NCI-H774 (cell line): ENCODE results near the gene SP6.

Experiments
- DNase-seq: peaks from one replicate; lab custom pipeline; 2025; lab: John Stamatoyannopoulos, UW

SP6 gene

DNA sequence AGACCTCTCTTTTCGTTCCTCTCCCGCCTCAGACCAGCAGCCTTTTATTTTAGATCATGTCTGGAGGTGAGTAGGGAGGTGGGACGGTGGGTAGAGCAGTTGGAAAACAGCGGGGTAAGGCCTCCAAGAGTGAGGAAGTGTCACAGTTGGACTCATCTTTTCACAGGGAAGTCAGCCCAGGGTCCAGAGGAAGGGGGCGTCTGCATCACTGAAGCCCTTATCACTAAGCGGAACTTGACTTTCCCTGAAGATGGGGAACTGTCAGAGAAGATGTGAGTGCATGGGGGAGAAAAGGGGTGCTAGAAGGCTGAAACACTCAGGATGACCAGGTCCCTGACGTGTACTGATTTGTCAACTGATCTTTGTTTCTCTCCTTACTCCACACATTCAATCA lies 19.0 kb downstream of the SP6 start:
- DNase-seq, result no peak

GRCh38 chr17:47831003-47831933 lies 19.7 kb downstream of the SP6 start, which contains the start of the genes LRRC46 and MRPL10:
LRRC46 (plus strand) TSS chr17:47831670; CDS start chr17:47831990, 320 bp downstream.
MRPL10 (minus strand) TSS chr17:47831541; CDS start chr17:47831511, 30 bp downstream.
- peak; percentile 97 for DNase-seq

DNA sequence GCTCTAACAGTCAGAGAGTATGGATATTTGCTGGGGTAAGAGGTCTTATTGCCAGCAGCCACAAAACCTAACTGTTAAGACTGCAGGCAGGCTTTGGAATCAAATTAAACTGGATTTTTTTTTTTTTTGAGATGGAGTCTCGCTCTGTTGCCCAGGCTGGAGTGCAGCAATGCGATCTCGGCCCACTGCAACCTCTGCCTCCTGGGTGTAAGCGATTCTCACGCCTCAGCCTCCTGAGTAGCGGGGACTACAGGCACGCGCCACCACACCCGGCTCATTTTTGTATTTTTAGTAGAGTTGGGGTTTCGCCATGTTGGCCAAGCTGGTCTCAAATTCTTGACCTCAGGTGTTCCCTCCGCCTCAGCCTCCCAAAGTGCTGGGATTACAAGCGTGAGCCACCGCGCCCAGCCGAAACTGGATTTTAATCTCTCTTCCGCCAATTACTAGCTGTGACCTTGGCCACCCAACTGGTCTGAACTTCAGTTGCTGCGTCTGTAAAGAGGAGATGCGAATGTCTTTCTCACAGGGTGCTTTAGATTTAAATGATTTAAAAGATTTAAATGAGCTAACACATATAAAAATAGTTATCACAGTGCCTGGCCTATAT lies 20.5 kb downstream of the SP6 start:
- no peak for DNase-seq

DNA sequence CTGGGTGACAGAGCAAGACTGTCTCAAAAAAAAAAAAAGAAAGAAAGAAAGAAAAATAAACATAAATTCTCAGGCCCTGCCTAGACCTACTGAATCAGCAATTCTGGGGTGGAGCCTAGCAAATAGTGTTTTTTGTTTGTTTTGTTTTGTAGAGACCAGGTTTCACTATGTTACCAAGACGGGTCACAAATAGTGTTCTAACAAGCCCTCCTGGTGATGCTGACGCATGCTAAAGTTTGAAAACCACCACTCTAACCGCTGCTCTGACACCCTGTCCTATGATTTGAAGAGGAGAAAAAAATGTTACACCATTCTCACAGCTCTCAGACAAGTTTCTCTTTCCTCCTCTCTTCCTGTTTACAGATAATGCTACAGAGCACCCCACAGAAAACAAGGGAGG lies 21.1 kb downstream of the SP6 start:
- DNase-seq, result no peak

DNA sequence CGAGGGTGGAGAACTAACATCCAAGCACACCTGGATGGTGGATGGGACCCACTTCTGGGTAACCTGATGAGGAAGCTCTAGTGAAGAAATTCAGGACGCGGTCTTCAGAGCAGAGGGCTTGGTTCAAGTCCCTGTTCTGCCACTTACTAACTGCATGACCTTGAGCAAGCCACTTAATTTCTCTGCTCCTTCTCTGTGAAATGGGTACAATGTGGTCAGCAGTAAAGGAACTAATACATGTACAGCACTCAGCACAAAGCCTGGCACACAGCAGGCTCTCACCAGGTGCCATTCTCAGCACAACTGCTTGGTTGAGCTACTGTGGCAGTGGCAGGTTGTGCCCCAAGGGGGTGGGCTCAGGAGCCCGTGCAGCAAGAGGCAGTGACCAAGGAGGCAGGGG lies 27.4 kb downstream of the SP6 start:
- DNase-seq, result no peak

- DNase-seq, result no peak
These were observed 28.2 kb downstream of the SP6 start for GRCh38 chr17:47822785-47823184.

DNA sequence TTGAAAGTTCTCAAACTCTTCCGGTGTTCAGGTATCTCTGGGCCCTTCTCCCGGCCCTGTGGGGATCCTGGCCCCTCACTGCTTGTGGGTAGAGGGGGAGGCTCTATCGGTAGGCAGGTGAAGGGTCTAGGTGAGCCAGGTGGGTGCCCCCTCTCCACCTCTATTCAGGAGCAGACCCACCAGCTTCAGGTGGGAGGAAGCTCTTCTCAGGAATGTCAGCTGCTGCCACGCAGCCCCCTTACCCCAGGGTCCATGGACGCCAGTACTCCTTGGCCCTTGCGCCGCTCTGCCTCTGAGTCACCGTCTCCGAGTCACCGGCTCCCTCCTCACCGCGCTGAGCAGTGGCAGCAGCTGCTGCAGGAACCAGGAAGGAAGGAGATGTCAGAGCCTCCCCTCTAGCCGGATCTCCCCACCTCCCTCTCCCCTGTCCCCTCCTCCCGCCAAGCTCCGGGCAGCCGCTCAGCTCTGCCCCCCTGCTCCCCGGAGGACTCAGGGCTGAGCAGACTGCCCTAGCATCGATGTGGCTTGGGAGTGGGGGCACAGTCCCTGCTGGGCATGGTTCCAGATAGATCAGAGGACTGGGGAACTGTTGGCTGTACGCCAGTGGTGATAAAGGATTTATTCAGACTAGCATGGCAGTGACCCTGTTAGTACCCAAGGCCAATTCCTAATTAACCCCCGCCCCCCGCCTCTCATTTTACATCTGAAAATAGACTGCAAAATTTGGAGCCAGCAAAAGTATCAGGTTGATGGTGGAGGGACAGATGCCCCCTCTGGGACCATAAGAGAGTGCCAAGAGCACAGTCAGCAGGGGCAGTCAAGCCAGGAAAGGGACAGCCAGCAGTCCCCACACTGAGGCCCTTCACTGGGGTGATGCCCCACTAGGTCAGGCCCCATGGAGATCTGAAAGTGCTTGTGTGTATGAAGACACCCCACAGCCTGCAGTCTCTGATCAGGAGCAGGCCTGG lies 29.3 kb downstream of the SP6 start, which contains the start of gene OSBPL7:
Gene OSBPL7 (minus strand): TSS at position 371 of the 968 bp plus-strand sequence. CDS start 1,516 bp downstream, outside the sequence.
- peak; percentile 86 for DNase-seq

- no peak for DNase-seq
These were observed 29.9 kb downstream of the SP6 start for GRCh38 chr17:47821031-47821423.

DNA sequence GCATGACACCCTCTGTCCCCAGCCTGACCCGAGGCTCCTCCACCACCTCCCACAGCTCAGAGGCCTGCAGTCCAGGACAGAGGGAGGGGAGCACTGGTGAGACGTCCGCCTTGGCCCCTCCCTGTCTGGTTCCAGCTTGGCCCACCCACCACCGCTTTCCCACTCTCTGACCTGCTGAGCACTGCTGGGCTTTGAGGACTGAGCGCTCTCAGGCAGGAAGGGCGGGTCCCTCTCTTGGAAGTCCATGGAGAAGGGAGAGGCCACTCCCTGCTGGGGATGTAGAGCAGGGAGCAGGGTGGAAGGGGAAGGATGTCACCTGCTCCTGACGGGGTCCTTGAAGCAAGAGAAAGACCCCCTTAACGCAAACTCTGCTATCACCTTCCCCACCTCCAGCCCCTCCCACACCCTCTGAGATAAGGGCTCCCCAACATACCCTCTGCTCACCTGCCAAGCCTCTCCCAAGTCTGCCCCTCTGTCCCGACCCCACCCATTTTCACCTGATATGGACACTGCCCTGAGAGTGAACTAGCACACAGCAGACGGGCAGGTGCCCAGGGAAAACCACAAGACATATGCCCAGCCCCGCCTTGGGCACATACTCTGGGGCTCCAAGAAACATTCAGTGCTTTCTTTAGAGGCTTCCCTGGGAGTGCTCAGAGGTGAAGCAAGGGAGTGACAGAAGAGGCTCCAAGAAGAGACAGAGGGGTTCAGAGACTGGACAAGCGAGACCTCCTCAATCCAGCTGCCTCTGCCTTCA lies 30.8 kb downstream of the SP6 start:
- no peak for DNase-seq

DNA sequence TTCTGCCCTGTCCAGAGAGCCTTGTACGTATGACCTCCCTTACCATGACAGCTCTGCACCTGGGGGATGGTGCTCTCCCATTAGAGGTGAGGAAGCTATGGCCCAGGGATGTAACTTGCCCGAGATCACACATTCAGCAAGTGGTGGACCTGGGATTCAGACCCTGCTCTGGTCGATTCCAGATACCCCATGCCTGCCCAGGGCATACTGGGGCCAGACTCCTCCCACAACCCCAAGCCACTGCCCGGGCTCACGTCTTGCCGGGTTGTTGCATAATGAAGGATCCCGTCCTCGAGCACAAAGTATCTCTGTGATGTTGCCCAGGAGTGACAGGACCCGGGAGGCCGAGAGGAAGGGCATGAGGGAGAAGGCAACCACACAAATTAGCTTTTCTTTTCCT lies 31.5 kb downstream of the SP6 start:
- DNase-seq, result no peak

DNA sequence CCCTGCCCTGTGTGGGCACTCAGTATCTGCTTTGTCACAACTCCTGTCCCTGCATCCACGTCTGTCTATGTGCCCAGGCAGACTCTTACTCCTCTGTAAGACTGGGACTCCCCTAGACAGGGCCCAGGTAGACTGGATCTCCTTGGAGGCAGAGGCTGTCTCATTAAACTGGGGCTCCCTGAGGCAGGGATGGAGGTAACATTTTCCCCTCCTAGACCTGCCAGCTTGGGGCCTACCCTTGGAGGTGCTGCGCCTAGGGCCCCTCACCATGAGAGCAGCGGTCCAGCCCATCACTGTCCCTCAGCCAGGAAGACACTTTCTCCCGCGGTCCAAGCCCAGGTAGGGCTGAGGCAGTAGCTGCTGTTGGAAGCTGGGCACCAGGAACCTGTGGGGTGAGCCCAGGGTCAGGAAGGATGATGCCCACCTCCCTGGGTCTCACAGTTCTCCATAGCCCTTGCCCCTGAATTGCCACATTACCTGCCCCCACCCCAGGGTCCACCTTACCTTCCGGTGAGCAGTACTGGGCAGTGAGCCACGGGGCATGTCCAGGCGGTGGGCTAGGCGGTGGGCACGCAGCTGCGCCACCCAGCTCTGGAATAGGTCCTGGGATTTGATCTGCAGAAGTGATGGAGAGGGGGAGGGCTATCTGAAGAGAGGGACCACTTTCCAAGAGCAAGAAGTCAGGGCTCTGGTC lies 32.8 kb downstream of the SP6 start:
- no peak for DNase-seq

DNA sequence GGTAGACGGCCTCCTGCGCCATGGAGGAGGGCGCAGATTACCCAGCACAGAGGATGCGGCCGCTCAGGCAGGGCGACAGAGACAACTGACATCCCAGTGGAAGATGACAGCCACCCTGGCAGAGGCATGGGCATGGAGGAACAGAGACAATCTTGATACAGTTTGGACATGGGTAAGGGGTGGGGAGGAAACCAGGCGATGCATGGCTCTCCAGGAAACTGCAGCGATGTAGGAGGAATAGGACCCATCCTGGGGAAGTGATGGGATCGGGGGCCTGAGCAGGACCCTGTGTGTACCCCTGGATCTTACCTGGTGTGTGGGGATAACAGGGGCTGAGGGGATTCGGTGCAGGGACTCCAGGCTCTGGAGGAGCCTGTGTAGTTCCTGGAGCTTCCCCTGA lies 34.0 kb downstream of the SP6 start:
- no peak for DNase-seq

- DNase-seq, result no peak
These were observed 34.7 kb downstream of the SP6 start for GRCh38 chr17:47816111-47816735.

DNA sequence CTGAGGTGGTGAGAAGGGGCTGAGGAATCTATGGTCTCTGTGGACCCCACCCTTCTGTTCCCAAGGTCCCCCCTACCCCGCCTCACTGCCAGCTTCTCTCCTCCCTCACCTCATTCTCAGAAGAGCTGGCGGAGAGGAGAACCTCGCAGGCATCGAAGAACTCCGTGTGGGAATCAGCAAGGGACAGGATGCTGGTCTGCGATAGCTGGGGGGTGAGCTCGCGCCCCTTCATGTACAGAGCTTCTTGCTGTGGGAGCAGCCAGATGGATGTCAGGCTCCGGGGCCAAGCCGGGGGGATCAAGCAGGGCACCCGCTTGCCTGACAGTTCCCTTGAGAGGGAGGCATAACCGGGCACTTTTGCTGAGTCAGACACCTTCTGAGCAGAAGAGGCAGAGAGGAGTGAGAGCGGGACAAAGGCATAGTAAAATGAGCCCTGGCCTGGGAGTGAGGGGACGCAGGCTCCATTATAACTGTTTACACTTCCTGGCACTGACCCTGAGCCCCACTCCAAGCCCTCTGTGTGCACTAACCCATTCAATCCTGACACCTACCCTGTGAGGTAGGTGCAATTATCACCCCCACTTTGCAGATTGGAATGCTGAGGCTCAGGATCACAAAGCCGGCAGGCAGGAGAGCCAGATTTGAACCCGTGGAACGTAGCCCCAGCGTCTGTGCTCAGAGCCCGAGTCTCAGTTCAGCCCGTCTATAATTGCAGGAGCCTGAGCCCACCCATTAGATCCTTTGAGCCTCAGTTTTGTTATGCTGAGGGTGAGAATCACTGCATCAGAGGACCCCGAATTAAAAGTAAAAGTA lies 35.7 kb downstream of the SP6 start:
- DNase-seq, result no peak

GRCh38 chr17:47813512-47814031 lies 37.4 kb downstream of the SP6 start:
- no peak for DNase-seq

- DNase-seq, result no peak
These were observed 37.9 kb downstream of the SP6 start for GRCh38 chr17:47813077-47813476.

DNA sequence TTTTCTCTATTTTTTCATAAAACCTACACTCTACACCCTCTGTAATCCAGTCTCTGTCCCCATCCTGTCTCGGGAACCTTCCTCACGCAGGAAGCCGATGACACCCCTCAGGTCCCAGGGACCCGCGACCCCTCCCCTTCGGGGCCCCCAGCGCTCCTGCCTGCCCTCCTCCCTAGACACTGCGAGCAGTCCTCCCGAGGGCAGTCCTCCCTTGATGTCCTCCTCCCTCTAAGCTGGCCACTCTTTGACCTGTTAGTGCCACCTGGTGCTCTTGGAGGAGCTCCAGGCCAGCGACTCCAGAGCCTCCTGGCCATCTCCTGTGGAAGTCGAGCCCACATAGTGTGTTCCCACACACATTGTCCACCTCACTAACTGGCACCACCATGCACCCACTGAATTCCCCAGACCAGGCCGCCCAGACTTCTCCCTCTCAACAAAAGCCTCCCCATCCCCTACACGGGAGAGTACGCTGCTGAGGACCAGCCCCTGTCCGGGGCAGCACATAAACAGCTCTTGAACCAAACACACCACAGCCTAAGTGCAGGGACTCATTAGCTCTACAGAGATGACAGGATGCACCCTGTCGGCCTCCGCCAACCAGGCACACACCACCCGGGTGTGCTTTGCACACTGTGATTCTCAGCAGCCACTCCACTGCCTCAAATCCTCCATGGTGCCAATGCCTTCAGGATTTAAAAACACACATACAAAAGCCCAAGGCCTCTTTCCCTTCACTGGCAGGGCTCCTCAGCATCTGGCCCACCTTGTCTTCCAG lies 38.6 kb downstream of the SP6 start:
- DNase-seq, result no peak

- DNase-seq, result no peak
These were observed 39.3 kb downstream of the SP6 start for GRCh38 chr17:47811709-47812108.
